DLD1 (cell line): ENCODE results near the gene KDM6A.
"Not testable (repeated sequence)": the region's sequence is repeated elsewhere in the genome, so short reads cannot be mapped to it uniquely, and the experiment has no call there.

Experiments used
- in situ Hi-C: cut with HindIII; loops from 2 replicates; pipeline ENCODE4 v1.10.0; 2017; ENCODE audit warnings: low sequenced_read_pairs

KDM6A gene

DNA sequence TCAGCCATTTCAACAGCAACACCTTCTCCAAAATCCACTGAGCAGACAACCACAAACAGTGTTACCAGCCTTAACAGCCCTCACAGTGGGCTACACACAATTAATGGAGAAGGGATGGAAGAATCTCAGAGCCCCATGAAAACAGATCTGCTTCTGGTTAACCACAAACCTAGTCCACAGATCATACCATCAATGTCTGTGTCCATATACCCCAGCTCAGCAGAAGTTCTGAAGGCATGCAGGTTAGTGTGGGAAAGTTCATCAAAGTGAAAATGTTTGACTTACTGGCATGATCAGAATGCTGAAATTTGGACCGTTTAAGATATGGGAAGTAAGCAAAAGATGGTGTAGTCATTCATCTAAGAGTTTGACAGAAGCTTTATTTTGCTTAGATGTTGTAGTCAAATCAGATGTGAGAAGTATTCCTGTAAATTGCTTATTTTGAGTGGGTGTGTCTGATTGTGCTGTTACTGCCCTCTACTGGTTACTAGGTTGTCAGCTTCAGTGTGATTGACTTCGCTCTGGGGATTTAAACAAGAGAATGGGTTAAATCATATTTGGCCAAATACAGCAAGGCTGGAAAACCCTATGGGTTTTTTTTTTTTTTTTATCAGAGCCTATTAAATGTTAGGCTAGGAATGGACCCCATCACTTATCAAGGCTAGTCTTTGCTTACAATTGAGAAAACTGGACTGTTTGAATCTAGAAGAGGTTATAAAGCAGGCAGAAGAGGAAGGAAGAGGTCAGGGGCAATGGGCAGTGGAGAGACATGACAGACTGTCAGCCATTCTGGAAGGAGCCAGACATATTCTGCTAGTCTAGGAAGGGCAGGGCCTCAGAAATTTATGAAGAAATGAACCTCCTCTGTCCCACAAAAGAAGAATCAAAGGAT is 197.4 kb downstream of the KDM6A start:
- in situ Hi-C loops, result no loop called here

DNA sequence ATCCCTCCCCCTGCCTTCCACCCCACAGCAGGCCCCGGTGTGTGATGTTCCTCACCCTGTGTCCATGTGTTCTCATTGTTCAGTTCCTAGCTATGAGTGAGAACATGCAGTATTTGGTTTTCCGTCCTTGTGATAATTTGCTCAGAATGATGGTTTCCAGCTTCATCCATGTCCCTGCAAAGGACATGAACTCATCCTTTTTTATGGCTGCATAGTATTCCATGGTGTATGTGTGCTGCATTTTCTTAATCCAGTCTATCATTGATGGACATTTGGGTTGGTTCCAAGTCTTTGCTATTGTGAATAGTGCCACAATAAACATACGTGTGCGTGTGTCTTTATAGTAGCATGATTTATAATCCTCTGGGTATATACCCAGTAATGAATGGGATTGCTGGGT is 200.0 kb downstream of the KDM6A start:
- in situ Hi-C loops, result not testable (repeated sequence)

DNA sequence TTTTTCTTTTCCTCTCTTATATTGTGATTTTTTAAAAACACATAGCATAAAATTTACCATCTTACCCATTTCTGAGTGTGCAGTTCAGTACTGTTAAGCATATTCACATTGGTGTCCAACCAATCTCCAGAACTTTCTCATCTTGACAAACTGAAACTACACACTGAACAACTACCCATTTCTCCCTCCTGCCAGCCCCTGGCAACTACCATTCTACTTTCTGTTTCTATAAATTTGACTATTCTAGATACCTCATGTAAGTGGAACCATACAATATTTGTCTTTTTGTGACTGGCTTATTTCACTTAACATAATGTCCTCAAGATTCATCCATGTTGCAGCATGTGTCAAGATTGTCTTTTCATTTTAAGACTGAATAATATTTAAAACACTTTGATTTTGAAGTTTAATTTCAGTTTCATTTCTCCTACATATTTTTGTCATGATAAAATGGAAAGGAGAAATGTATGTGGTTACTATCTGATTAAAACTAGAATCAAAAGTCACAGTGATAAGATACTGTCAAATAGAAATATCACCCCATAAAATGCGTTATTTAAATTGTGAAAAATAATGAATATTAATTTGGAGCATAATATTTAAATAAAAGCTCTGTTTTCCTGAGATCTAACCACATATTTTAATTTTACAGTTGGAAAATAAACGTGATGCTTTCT is 204.9 kb downstream of the KDM6A start:
- in situ Hi-C loops, result no loop called here

DNA sequence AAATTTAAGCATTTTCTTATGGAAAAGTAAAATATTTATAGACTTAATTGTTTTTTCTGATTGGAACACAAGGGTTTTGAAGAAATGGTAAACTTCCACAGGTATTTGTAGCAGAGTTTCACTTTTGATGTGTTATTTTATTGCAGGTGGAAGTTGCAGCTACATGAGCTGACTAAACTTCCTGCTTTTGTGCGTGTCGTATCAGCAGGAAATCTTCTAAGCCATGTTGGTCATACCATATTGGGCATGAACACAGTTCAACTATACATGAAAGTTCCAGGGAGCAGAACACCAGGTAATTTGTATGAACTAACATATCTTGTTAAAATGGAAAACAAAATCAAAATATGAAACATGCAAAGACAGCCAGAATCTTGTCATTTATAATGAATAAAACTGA is 210.3 kb downstream of the KDM6A start:
- in situ Hi-C loops, result no loop called here

DNA sequence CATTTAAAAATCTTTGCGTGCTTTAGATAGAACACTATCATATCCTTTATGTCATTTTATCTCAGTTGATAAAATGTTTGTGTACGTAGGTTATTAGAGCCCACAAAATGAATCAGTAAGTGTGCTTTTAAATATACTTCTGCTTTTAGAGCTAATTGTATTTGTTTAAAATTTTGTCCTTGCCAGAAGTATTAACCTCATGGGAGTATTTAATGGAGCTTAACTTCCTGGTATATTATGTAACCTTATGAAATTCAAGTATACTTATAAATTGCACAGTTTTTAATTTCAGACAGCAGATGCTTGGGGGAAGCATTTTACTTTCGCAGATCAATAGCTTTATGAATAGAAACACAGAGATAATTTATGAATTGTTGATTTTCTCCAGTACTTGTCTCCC is 237.5 kb downstream of the KDM6A start:
- in situ Hi-C loops, result no loop called here

DNA sequence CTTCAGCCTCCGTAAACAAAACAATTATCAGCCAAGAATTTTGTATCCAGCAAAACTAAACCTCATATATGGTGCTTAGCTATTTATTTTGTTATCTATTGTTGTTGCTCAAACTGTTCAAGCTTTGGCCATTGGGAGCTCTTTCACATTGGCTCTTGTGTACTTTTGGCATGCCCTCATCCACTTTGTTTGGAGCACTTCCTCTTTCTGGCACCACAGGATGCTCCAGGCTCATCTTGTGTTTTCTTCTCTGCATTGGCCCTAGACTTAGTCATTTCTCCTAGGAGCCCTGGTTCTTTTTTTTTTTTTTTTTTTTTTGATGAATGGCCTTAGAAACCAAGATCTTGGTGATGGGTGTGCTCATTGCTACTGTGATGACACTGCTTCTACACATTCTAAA is 253.2 kb downstream of the KDM6A start:
- in situ Hi-C loops, result no loop called here

DNA sequence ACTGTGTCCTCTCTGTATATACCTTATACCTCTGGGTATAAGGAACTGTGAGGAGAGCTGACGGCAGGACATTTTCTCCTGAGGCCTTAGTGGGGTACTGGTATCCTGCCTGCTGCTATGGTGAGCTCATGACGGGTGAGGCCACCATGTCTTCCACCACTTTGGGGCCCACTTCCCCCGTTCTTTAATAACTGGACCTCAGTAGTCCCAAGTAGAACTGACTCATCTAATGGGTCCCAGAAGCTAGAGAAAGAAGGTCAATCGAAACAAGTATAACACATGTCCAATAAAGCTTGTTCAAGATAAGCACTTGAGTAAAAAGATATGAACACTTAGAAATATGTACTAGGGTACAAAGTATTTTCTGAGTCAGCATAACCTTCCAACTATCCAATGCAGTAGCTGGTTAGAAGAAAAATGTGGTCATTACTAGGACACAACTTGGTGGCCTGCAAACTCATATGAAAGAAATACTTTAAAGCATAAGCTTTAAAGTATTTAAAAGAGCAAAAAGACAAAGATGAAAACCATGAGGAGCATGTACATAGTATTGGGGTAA is 256.0 kb downstream of the KDM6A start:
- in situ Hi-C loops, result no loop called here

DNA sequence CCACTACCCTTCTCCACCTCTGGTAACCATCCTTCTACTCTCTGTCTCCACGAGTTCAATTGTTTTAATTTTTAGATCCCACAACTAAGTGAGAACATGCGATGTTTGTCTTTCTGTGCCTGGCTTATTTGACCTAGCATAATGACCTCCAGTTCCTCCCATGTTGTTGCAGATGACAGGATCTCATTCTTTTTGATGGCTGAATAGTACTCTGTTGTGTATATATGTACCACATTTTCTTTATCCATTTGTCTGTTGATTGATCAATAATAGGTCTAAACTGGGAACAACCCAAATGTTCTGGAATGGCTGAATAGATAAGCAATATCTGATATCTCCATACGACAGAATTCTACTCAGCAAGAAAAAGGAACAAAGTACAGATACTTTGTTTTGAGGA is 260.5 kb downstream of the KDM6A start:
- in situ Hi-C loops, result no loop called here

DNA sequence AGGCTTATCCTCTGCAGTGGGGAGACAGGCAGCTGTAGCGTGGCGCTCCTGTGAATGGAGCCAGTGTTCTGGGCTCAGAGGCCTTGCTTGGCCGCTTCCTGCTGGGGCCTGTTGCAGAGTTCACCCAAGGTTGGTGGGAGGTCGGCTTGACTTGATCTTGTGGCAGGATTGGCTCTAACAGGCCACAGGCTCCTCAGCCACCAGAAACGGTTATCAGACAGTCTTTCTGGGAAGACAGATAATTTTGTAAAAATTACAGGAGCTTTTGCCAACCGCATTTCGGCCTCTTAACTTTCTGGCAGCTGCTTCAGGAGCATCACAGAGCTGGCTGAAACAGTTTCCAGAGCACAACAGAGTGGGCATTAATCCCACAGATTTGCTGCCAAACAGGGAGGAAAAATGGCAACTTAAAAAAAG is 261.3 kb downstream of the KDM6A start:
- in situ Hi-C loops, result no loop called here

DNA sequence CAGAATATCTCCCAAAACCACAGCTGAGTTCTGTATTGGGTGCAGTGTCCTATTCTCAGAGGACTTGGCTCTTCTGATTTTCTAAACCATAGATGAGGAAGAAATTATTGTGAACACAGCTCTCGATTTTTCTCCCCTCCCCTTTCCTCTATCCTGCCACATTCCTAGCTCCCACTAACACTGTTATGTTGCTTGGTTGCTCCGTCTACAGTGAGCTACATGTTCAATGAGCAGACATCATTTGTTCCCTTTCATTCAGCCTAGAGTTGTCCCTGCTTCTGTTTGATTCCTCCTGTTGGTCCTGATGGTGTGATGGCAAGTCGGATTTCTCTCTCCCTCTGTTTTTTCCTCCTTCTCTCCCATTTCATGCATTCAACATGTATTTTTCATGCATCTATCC is 261.8 kb downstream of the KDM6A start:
- in situ Hi-C loops, result no loop called here

DNA sequence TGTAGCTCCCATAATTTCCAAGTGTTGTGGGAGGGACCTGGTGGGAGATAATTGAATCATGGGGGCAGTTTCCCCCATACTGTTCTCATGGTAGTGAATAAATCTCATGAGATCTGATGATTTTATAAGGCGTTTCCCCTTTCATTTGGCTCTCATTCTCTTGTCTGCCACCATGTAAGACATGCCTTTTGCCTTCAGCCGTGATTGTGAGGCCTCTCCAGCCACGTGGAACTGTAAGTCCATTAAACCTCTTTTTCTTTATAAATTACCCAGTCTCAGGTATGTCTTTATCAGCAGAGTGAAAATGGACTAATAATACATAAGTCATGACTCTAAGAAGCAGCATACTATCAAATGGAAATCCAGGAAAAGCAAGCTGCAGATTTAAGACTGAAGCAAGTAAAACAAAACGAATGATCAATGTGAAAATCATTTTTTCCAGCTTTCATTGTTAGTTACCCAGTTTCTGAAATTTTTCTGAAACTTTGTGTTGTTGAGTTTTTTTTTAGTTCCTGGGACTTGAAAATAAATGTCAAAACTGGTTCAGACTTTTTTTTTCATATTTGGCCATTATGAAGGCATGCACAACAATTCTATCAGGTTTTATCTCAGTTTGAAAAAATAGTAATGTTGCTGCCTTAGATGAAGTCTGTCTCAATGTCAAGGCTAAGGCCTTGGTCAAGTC is 262.5 kb downstream of the KDM6A start:
- in situ Hi-C loops, result not testable (repeated sequence)

DNA sequence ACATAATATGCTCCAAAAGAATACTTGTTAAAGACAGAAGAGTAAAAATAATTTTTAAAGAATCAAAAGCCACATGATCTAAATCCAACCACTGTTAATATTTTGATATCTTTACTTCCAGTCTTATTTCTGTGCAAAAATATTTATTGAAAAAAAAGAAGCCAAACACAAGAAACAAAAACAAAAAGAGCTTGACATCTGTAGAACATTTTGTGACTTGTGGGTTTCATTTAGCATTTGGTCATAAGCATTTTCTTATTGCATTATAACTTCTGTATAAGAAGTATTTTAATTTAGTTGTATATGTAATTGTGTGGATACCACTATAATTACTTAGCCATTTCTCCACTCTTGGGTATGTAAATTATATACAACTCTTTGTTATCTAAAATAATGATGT is 264.5 kb downstream of the KDM6A start:
- in situ Hi-C loops, result no loop called here

DNA sequence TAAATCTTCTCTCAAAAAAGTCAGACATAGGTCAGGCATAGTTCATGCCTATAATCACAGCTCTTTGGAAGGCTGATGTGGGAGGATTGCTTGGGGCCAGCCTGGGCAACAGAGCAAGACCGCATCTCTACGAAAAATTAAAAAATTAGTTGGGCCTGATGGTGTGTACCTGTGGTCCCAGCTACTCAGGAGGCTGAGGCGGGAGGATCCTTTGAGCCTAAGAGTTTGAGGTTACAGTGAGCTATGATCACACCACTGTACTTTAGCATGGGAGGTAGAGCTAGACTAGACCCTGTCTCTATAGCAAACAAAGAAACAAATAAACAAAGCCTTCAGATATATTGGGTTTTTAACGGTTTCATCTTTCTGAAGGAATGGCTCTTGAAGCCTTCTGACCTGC is 265.5 kb downstream of the KDM6A start:
- in situ Hi-C loops, result no loop called here

DNA sequence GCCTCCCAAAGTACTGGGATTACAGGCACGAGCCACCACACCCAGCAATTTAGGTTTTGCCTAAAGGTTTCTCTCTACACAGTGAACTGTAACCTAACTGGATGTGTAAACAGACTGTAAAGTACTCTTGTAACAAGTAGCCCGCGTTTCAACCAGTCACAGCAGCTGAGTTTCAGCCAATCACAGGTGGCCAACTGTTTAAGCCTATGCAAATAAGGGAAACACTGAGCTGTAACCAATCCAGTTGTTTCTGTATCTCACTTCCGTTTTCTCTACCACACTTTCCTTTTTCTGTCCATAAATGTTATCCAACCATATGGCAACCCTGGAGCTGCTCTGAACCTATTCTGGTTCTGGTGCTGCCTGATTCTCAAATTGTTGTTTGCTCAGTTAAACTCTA is 267.8 kb downstream of the KDM6A start:
- in situ Hi-C loops, result no loop called here

DNA sequence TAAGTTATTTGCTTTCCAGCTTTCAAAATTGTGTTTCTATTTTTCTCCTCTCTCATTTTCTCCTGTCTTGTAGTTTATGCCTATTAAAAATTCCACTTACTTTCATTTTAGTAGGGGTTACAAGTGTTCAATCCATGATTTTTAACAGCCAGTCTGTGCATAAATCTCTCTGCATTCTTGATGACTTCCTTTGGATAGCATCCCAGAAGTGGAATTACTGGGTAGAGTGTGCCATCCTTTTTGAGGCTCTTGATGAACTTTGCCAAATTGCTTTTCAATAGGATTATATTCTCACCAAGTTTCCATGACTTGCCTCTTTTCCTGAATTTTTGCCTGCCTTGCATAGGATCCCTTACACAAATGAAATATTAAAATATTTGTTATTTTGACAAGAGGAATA is 269.2 kb downstream of the KDM6A start:
- in situ Hi-C loops, result no loop called here

DNA sequence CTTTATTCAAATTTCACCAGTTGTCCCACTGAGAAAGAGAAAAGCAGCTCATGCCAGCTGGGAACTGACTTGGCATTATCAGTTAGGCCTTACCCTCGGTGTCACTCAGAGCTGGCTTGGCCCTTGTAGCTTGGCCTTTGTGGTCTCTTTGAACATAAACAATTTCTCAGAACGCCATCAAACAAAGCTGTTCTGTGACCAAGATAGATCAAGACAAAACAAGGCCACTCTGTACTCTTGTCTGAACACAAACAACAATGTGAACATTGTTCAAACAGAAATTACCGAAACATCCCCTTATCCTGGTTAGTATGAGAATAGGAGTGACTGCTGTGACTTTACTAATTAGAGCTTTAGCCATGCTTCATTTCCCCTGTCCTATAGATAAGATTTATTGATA is 270.5 kb downstream of the KDM6A start:
- in situ Hi-C loops, result no loop called here

DNA sequence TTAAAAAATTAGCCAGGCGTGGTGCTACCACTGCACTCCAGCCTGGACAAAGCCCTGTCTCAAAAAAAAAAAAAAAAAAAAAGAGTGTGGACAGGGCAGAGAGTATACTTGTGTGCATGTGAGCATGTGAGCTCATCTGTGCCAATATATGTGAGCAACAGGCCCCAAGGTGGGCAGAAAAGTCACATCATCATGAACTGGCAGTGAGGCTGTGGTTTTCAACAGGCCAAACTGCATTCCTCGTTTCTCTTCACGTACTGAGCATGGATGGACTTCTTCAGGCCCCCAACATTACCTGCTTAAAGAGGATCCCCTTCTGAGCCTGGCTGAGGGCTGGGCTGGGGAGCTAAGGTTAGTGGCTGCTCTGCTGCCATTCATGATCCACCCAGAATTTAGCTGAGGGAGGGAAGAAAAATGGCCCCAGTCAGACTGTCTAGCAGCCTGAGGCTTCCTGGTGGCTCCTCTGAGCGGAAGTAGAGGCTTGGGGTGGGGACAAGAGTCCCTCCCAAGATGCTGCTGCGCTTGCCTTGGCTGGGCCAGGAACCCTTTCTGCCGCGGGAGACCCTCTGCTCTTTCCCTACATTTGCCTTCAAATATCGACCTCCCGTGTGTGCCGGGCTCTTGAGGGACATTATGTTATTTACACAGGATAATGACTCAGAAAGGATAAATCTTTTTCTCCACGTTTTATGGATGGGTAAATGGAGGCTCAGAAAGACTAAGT is 272.7 kb downstream of the KDM6A start:
- in situ Hi-C loops, result no loop called here

DNA sequence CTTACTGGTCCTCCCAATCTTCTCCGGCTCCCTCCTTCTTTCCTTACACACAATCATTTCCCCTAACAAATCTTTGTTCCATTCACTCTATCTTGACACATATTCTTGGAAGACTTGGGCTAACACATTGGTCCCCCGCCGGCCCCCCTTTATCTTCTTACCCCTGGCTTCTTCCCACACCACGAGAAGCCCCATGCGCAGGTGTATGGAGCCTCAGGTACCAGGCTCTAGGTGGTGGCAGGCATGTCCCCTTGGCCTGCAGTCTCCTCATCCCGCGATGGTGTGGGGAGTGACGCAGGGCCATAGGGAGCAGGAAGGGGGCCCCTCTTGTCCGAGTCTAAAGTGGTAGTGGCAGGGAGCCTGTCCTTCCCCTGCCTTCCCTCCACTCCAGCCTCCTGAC is 277.8 kb downstream of the KDM6A start:
- in situ Hi-C loops, result no loop called here

DNA sequence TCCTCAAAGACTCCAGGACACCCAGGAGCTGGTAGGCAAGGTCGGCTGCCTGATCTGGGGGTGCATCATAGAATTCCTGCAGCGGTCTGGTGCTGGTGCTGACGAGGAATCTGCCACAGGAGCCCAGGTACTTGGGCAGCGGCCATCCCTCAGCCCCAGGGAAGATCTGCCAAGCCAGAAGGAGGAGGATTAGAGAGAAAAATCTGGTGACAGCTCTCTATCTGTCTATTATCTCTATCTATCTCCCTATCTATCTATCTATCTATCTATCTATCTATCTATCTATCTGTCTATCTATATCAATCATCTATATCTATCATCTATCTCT is 281.0 kb downstream of the KDM6A start:
- in situ Hi-C loops, result no loop called here

DNA sequence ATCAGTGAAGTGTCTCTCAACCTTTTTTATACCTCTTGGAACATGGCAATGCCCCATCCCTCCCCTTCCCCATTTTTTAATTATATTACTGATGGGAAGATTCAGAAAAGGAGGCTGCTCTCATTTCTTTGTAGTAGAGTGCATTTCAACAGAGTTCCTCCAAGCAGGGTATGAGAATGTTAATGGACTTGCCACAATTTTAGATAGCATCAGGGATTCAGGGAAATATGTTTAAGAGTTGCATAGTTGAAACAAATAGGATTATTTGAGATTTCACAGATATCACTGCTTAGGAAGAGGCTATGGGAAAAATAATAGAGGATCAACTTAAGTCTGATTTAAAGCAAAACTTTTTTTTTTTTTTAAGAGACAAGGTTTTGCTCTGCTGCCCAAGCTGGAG is 281.5 kb downstream of the KDM6A start:
- in situ Hi-C loops, result no loop called here

DNA sequence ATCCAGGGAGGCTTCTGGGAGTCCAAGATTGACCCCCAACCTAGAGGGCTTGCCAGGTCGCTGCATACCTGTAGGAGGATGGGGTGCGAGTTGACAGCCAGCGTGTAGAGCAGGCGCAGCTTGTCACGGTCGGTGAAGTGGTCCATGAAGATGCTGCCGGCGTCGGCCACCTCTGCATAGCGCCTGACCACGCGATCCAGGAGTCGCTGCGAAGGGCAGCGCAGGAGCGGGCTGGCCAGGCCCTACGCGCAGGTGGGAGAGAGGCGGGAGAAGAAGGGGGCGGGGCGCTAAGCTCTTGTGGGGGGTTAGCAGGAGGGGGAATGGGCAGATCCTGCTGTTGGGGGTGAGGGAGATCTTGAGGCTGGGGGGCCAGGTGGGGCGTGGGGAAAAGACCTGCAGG is 284.7 kb downstream of the KDM6A start:
- in situ Hi-C loops, result no loop called here
